Hepatocyte (in vitro differentiated cells): ENCODE measurements around the gene VPS8.

Experiments
- EZH2 ChIP-seq: fragments of 200-600 bp; sonication (generic); IDR thresholded peaks from 2 replicates; pipeline ENCODE4 v1.6.1; 2016; ENCODE audit warnings: antibody characterized with exemption, mild to moderate bottlenecking, borderline replicate concordance
- TF ChIP-seq, protein P1 (sequence below): fragments of 200-600 bp; sonication (generic); IDR thresholded peaks from 2 replicates; pipeline ENCODE4 v1.5.1; 2016; ENCODE audit warnings: antibody characterized with exemption, mild to moderate bottlenecking; ENCODE audit not compliant: poor library complexity

DNA sequence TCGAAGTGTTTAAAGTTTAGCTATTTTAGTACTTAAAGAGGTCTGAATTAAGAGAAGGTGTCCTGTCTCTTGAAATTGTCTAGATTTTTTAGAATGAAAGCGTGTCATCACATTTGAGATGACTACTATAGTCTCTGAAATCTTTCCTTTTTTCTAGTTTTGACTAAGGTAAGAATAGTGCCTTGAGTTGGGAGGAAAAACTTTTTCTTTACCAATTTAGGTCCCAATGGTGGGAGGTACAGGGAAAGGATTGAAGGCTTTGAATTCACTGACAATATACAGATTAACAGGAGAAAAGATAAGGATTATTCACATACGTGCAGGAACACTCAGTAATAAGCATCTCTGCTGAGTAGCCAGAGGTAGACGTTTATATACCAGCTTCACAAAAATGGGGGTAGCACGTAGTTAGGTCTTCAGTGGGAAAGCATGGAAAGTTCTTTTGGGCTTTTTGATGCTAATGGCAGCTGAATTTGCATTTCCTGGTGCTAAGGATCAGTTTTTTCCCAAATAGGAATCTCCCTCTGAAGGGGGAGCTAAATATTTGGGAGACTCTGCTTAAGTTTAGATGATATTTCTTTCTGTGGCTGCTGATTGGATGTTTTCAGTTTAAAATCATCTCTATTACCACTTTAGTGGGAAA lies 88.1 kb downstream of the VPS8 start:
- TF ChIP-seq EZH2, result no peak
- TF ChIP-seq, protein P1, sequence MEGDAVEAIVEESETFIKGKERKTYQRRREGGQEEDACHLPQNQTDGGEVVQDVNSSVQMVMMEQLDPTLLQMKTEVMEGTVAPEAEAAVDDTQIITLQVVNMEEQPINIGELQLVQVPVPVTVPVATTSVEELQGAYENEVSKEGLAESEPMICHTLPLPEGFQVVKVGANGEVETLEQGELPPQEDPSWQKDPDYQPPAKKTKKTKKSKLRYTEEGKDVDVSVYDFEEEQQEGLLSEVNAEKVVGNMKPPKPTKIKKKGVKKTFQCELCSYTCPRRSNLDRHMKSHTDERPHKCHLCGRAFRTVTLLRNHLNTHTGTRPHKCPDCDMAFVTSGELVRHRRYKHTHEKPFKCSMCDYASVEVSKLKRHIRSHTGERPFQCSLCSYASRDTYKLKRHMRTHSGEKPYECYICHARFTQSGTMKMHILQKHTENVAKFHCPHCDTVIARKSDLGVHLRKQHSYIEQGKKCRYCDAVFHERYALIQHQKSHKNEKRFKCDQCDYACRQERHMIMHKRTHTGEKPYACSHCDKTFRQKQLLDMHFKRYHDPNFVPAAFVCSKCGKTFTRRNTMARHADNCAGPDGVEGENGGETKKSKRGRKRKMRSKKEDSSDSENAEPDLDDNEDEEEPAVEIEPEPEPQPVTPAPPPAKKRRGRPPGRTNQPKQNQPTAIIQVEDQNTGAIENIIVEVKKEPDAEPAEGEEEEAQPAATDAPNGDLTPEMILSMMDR, result no peak
